HG03460 (cell line): ENCODE measurements around the gene MAP3K5.
"Not testable (repeated sequence)": the region's sequence is repeated elsewhere in the genome, so short reads cannot be mapped to it uniquely, and the experiment has no call there.

Experiments used
- ATAC-seq: cut with Tn5 transposase; IDR thresholded peaks from one replicate; pipeline ENCODE4 v1.9.1; 2021; ENCODE audit not compliant: unreplicated experiment

Gene MAP3K5

DNA sequence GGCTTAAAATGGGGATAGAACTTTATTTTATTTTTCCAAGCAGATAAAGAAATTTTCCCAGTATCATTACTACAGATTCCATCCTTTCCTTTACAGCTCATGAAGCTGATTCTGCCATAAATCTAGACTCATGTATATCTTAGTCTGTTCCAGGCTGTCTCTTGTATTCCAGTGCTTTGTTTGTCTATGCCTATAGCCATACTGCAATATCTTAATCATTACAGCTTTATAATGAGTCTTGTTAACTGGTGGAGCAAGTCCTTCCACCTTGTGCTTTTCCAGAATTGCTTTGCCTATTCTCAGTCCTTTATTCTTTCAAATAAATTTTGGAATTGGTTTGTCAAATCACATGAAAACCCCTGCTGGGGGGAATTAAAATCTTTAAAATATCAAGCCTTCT is 99.2 kb downstream of the MAP3K5 start:
- no peak for ATAC-seq

DNA sequence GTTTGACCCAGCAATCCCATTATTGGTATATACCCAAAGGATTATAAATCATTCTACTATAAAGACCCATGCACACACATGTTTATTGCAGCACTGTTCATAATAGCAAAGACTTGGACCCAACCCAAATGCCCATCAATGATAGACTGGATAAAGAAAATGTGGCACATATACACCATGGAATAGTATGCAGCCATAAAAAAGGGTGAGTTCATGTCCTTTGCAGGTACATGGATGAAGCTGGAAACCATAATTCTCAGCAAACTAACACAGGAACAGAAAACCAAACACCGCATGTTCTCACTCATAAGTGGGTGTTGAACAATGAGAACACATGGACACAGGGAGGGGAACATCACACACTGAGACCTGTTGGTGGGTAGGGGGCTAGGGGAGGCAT is 104.4 kb downstream of the MAP3K5 start:
- ATAC-seq: not testable (repeated sequence)

DNA sequence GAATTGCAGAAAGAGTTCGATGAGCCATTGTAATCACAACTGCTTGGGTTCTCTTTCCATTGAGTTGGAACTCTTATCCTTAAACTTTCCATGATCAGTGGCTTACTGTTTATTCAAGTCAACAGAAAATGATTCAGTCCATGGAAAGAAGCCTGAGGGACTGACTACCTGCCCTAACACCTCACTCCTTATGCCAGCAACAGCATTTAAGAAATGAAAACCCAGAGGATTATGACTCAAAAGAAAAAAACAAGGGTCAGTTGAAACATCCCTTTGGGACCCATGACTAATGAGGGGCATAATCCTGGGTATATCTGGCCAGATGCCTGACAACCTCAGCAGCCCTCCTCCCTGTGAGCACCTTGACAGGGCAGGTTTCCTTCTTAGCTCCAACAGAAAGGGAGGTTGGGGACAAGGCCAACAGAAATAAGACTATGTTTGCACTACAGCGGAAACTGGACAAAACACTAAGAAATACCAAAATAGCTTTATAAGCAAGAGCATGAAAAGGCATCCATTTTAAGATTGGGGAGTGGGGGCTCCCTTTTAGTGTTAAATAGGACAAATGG is 106.7 kb downstream of the MAP3K5 start:
- no peak for ATAC-seq

DNA sequence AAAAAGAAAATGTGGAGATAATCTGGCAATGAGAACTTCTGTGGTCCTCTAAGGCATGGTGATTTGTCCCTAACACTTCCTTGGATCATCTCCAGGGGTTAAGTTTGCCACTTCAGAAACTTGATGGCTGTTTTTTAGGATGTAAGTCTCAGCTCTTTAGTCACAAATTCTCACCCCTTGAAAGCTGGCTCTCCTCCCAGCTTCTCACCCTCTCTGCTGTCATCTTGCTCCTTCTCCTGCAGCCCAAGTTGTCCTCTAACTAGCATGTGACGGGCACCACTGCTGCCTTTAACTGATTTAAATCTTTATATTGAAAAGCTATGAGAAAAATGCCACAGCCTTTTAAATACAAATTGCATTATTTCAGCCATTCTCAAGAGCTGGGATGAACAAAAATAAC is 107.8 kb downstream of the MAP3K5 start:
- ATAC-seq: no peak

DNA sequence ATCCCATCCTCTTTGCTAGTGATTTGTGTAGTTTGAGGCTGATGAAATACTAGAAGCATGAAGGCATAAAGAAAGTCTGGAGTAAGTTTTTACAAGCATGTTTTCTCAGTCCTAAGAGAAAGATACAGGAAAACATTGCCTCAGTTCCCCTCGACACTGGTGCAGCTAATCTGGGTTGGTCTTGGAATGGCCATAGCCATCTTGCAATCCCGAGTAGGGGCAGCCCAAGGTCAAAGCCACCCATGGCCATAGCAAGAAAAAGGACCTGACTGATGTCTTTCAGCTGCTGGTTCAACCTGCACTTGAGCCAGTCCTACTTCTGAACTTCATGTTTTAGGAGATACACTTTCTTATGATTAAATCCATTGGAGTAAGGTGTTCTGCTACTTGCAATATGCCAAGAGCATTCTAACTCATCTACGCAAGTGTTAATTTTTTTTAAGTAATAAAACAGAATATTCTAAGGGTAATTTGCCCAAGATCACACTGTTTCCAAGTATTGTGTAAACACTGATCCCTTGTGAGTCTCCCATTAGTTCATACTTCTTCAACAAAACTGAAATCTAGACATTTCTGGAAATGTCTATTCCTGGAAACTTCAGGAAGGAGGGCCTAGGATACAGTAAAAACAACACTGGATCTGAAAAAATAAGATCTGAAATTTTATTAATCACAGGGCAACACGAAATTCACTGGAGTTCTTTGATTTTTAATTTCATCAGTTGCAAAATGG is 108.9 kb downstream of the MAP3K5 start:
- no peak for ATAC-seq

DNA sequence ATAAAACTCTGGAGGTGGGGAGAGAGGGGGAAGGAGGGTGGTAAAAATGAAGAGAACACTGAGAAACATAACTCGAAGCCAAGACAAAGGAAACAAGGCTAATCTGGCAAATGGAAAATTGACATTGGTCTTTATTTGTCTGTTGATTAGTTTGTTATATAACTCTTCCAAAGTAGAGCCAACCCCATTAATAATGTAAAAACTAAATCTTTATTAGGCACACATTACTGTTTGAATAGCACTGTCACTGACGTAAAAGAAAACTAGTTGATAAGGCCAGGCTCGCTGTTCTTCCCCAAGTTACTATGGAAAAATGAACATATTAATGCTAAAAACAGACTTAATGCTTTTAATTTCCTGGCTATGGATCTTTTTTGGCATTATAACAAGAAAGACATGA is 110.0 kb downstream of the MAP3K5 start:
- ATAC-seq: no peak

DNA sequence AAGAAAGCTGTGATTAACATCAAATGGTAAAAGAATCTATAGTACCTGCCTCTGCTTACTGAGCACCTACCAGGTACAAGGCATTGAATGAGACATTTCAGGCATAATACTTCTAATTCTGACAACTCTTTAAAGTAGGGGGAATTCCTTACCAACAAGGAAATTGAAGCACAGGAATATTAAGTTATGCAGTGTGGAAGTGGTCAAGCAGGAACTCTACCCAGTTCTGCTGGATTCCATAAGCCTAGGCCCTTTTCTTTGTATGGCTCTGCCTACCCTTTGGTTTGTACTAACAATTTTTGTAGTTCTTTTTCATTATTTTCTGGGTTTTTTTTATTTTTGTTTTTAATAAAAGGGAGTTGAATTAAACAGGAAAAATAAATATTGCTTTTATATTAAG is 114.5 kb downstream of the MAP3K5 start:
- no peak for ATAC-seq

DNA sequence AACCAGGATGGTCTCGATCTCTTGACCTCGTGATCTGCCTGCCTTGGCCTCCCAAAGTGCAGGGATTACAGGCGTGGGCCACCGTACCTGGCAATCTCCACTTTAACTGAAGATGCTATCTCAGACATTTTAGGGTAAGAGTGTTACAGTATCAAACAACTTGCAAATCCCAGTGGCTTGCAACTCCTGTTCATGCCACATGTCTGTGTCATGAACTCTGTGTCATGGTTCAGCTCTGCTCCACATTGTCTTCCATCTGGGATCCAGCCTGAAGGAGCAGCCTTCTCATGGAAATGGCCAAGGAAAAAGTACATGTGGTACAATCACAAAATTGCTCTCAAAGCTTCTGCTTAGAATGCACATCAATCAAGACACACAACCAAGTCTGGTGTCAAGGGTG is 114.9 kb downstream of the MAP3K5 start:
- no peak for ATAC-seq

DNA sequence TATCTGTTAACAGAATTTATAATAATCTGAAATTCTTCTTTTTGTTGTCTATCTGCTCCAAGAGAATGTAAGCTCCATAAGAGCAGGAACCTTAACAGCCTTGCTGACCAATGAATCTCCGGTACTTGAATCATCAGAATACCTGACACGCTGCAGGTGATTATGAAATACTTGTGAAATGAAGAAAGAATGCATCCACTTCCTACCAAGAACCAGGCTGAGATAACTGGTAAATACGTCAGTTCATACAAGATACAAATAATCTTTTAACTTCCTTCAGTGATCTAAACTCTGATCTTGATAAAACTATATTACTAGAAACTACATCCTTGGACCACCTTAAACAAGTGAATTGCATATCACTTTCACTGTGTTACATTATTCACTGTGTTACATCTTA is 116.2 kb downstream of the MAP3K5 start:
- ATAC-seq: no peak

DNA sequence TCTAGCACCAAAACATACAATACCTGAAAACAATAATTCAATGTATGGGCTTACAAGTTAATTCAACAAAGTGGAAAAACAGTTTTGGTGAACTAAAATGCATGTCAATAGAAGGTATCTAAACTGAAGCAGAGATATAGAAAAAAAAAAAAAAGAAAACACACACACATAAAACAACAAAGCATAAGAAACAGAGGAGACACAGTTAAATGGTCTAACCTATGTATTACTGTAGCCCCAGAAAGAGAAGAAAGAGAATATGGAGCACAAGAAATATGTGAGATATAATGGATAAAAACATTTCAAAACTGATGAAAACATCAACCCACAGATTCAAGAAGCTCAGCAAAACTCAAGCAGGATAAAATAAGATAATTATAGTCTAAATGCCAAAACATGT is 118.7 kb downstream of the MAP3K5 start:
- ATAC-seq: no peak

DNA sequence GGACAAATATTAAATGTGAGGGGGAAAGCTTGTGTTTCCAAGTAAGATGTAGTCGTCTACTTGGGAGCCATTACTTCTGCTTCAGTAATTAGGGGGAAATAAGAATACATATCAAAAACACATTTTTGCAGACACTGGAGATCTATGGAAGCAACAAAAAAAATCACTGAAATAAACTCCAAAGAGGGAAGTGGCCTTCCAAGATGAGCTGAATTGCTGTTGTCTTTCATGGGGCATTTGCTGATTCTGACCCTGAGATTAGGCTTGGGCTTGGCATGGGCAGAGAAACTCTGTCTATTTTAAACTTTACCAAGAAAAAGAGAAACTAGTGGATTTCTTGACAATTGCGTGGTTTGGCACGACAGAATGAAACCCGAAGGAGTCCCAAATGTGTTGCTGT is 120.1 kb downstream of the MAP3K5 start:
- ATAC-seq: no peak

DNA sequence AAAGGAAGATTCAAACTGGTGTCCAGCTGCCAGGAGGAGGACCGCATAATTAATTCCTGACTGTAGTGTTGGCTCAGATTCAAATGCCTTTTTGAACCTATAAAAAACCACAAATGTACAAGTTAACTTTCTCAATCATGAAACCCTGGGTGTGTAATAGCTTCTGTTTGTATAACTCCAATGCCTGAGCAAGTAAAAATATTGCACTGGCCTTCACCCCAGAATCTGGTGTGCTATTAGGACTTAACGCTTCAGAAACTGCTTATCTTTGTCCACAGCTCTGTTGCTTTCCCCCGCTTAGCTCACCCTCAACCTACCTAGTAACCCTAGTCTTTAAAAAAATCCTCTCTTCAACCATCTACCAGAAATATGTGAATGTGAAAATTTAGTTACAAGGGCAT is 123.0 kb downstream of the MAP3K5 start:
- no peak for ATAC-seq

DNA sequence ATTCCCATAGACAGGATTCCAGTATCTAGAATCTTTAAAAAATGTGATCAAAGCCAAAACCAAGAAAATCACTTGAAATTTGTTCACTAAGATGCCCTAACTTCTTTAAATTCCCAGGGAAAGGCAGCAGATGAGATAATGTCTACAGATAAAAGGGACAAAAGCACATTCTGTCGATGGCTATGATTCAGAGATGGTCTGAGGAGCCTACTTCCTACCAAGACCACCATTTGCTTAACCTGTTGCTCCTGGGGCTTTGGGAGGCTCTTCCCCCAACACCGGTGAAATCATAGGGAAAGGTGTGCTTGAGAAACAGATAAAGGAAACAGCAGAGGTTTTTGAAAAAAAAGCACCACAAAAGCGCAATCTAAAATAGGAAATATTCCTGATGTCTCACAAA is 123.7 kb downstream of the MAP3K5 start:
- no peak for ATAC-seq

DNA sequence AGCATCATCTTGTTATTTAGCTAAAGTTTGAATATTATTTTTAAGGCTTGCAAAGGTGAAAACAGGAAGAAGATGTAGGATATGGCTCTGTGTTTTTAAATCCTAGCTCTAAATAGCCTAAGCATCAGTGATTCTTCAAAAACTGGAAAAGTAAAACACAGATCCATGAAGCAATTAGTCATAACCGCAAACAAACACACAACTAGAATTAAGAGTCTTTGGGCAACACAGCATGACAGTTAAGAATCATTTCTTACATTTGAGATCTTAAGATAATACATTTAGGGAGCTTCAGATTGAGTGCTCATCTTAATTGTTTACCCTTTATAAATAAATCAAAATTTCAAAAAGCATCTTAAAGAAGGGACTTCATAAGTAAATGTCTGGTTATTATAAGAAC is 126.2 kb downstream of the MAP3K5 start:
- no peak for ATAC-seq

DNA sequence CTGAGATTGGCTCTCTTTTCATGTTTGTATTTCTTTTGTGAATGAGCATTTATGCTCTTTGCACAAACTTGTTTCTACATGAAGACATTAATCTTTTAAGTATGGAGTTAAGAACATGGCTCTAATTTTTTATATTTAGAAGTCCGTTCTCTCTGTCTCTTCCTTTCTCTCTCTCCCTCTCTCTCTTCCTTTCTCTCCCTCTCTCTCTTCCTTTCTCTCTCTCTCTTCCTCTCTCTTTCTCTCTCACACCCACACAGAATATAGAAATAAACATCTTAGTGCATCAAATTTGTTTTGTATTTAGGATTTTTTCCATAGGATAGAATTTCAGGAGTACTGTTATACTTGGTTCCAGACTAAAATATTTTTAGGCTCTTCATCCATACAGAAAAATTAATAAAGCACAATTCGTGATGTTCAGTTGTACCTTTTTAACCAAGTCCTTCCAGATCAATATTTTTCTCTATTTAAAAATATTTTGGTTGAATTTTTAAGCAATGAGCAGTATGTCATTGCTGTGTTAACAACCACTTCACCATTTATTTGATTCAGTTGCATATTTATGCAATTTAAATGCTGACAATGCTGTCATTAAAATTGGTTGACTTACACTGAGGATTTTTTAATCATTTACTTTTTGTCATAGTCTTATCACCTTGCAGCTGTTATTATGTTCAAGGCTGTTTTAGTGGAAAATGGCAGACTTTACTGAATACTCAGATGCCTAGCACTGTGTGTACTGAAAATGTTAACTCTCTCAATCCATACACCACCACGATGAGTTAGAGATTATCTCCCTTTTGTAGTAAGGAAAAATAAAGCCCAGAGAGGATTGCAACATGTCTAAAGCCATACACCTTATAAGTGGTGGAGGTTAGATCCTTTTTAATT is 129.7 kb downstream of the MAP3K5 start:
- no peak for ATAC-seq

DNA sequence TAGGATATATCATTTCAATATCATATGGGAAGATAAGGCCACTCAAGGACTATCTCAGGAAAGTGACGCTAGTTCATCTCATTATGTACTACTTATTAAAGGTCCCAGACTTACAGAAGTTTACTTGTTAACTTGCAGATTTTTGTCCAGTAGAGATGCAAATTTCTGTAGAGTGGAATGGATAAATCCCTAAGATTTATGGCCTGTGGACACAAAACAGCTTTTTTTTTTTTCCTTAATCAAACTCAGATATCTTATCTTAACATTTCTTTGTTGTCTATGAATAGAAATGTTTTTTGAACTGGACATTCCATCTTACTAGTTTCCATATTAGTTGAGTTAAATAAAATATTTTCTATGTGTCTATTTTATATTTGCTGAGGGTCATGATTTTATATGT is 131.6 kb downstream of the MAP3K5 start:
- ATAC-seq: no peak

DNA sequence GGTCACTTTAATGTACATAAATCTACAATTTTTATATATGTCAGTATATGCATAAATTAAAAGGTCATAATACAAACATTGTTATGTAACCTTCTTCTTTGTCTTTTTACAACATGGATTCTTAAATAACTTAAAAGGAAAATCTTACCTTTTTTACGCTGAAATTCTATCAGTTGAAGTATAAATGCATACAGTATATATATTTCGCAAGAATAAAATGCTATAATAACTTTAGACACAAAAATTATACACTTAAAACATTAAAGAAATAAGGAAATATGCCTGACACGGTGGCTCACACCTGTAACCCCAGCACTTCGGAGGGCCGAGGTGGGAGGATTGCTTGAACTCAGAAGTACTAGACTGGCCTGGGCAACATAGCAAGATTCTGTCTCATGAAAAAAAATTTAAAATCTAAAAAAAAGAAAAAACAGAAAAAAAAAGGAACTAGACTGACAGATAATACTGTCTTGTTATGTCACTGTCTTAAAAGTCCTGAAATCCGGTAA is 132.2 kb downstream of the MAP3K5 start:
- ATAC-seq: no peak

DNA sequence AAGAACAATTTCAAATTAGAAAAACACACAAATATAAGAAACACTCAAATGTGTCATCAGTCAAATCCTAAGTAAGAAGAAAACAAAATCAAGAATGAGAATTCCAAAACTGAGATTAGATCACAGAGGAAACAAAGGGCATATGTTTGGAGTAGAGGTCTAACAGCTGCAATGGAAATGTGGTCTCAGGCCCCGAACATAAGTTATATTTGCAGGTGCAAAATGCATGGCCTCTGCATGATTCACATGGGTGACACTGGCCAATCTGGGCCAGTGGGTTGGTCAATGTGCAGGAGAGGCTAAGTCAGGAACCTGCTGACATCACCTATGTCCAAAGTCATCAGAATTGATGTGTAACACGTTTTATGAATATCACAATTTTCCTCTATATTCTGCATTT is 133.6 kb downstream of the MAP3K5 start:
- ATAC-seq: no peak

DNA sequence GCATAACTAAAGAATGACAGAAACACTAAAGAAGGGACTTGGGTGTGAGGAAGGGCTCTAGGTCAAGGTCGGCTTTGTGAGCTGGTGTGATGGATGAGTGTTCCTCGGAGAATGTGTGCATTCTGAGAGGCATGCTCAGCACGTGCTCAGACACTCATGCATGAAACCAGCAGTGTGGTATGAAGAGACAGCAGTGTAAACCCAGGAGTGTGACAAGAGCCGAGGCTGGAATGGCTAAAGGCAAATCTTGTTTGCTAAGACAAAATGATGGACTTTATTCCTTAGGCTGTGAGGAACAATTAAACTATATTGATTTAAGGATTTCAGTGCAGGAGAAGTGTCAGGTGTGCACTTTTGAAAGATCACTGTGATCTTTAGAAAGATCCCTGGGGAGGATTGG is 134.6 kb downstream of the MAP3K5 start:
- no peak for ATAC-seq

DNA sequence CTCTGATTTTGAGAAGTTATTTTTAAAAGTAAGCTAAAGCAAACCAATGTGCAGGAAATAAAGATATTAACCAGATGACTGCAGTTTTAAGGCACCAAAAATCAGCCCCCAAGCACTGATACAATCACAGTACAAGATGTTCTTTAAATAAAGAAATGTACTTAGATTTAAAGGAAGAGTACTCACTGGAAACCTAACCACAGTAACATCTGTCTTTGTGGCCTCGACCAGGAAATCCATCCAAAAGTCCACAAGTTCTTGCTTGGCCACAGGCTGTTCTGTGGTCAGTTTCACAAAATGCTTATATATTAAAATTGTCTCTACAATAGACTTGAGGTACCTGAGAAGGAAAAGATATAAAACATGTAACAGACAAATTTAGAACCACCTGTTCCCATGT is 136.2 kb downstream of the MAP3K5 start:
- no peak for ATAC-seq

DNA sequence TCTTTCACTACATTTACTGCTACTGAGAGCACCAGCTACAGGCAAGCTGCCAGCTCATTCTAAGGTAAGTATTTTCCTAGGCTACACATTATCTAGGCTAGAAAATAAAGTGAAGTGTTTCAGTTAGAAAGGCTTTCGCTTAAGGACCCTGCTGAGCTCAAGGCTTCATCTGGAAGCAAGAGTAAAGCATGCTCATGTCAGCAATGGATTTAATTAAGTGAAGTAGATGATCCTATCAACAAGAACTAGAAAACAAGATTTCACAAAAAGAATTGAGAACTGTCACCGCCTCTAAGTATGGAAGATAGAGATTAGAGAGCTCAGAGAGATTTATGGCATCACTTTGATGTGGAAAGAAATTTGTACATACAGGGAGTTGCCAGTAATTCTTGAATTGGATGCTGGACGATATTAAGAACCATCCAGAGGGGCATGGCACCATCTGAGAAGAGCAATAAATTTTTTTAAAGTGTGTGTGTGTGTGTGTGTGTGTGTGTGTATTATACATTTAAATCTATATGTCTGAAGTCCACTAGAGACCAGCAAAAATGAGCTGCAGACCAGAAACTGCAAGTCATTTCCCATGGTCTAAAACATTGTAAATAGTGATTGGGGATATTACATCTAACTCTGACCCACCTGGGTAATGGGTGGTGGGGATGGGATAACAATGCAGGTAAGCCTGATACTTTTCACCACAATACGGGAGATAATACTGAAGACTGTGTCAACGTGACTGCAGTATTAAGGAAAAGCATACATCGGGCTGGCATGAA is 136.8 kb downstream of the MAP3K5 start:
- ATAC-seq: no peak
